Occipital lobe (tissue), 2 donors: ENCODE data around the gene MYL2. TPM values are rescaled to one million over a fixed set of nuclear protein-coding genes. Genes with fewer than 3 reads are reported as not detected.
"Not testable (repeated sequence)": the region's sequence is repeated elsewhere in the genome, so short reads cannot be mapped to it uniquely, and the experiment has no call there.

ENCODE experiments used
- DNase-seq: peaks from one replicate; lab custom pipeline; 2025; lab: John Stamatoyannopoulos, UW
- total RNA-seq: library from RNA; depleted of rRNA; stranded (reverse); fragments of >200 nt; gene quantifications from one replicate; pipeline ENCODE4 v1.2.3, GENCODE V29; 2014

Gene MYL2, protein sequence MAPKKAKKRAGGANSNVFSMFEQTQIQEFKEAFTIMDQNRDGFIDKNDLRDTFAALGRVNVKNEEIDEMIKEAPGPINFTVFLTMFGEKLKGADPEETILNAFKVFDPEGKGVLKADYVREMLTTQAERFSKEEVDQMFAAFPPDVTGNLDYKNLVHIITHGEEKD
- total RNA-seq, result not detected

GRCh38 chr12:110920324-110920910, at the start of gene MYL2:
TSS of gene MYL2 (minus strand) at chr12:110920579. CDS start at chr12:110920529, 50 bp downstream.
- DNase-seq, result no peak

- DNase-seq, result peak; percentile 4
Observed at GRCh38 chr12:110966081-110966760, 45.8 kb upstream of the MYL2 start.

DNA sequence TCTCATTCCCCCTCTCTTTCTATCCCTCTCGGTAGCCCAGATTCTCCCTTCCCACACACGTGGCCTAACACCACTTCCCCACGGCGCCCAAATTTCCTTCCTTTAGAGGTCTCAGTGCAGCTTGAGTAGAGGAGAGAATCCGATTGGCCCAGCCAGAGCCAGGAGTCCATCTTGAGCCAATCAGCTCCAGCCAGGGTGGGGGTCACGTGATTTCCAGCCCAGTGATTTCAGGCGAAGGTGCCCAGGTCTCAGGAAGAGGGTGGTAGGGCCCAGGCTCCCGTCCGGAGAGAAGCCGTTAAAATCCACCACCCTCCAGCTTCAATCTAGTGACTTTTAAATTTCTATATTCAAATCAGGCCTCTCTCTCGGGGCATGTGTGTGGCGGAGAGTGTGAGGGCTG, 45.2 kb upstream of the MYL2 start:
- no peak for DNase-seq

GRCh38 chr12:110960795-110961194, 40.4 kb upstream of the MYL2 start:
- DNase-seq, result no peak

- peak; percentile 70 for DNase-seq
Observed at GRCh38 chr12:110957652-110958051, 37.3 kb upstream of the MYL2 start.

GRCh38 chr12:110957159-110957558, 36.8 kb upstream of the MYL2 start:
- DNase-seq, result no peak

DNA sequence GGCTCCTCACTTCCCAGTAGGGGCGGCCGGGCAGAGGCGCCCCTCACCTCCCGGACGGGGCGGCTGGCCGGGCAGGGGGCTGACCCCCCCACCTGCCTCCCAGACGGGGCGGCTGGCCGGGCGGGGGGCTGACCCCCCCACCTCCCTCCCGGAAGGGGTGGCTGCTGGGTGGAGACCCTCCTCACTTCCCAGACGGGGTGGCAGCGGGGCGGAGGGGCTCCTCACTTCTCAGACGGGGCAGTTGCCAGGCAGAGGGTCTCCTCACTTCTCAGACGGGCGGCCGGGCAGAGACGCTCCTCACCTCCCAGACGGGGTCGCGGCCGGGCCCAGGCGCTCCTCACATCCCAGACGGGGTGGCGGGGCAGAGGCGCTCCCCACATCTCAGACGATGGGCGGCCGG, 30.5 kb upstream of the MYL2 start:
- DNase-seq, result not testable (repeated sequence)

DNA sequence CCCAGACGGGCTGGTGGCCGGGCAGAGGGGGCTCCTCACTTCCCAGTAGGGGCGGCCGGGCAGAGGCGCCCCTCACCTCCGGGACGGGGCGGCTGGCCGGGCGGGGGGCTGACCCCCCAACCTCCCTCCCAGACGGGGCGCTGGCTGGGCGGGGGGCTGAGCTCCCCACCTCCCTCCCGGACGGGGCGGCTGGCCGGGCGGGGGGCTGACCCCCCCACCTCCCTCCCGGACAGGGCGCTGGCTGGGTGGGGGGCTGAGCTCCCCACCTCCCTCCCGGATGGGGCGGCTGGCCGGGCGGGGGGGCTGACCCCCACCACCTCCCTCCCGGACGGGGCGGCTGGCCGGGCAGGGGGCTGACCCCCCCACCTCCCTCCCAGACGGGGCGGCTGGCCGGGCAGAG, 30.1 kb upstream of the MYL2 start:
- DNase-seq, result not testable (repeated sequence)

- DNase-seq, result no peak
Observed at GRCh38 chr12:110948041-110948440, 27.7 kb upstream of the MYL2 start.

GRCh38 chr12:110943373-110943772, 23.0 kb upstream of the MYL2 start:
- DNase-seq, result no peak

- no peak for DNase-seq
Observed at GRCh38 chr12:110941391-110941790, 21.0 kb upstream of the MYL2 start.

DNA sequence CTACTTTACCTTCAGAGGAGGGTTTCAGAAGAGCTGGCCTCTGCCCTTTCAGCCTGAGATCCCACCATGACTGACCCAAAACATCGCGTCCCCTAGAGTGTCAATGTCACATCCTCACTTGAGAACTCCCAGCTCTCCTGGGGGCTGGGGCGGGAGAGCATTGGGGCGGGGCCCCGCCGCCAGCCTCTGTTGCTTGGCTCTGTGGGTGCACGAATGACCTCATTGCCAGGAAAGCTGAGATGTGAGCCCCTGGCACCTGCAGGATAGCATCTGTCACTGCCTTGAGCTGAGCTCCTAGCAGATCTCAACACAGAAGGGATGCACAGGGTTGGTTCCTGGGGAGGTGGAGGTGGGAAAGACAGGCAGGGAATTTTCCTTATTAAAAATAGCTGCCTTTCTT, 20.6 kb upstream of the MYL2 start:
- DNase-seq, result no peak

- no peak for DNase-seq
Observed at GRCh38 chr12:110940296-110940695, 19.9 kb upstream of the MYL2 start.

DNA sequence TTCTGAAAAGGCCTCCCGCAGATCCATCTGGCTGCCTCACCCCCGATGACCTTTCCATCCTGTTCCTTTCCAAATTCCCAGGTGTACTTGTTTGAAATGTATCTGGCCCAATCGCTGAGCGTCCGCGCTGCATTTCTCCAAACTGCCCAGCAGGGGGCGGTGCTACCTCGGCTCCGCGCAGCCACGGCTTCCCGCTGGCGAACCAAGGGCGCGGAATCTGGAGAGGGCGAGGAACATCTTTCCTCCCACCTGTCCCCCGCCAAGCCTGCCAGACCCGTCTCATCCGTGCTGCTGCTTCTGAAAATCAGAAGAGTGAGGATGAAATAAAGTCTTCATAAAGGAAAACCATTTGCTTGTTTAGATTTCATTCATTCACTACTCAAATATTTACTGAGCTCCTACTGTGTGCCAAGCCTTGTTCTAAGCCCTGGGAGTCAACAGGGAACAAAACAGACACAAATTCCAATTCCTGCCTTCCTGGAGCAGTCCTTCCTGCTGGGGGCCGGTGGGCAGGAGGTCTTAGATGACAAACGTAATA, 16.8 kb upstream of the MYL2 start:
- DNase-seq, result peak; percentile 10

DNA sequence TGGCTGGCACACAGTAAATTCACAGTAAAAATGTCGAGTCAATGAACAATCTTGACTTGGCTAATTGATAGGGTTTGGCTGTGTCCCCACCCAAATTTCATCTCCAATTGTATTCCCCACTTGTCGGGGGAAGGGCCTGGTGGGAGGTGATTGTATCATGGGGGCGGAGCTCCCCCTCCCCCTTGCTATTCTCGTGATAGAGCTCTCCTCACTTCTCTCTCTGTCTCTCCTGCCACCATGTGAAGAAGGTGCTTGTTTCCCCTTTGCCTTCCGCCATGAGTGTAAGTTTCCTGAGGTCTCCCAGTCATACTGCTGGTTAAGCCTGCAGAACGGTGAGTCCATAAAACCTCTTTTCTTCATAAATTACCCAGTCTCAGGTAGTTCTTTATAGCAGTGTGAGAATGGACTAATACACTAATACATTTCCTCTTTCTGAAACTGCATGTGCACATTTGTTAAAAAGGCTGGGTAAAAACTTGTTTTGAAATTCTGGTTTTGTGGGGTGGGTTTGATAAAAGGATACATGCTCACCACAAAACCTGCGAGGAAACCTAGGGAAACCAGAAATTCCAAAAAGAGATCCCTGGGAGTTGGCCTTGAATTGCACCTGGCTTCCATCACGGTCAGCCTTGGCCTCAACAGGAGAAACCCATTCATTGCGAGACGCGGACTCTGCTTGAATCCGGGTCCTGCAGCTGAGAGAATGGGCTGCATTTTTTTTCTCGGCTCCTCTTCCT, 16.2 kb upstream of the MYL2 start:
- no peak for DNase-seq

DNA sequence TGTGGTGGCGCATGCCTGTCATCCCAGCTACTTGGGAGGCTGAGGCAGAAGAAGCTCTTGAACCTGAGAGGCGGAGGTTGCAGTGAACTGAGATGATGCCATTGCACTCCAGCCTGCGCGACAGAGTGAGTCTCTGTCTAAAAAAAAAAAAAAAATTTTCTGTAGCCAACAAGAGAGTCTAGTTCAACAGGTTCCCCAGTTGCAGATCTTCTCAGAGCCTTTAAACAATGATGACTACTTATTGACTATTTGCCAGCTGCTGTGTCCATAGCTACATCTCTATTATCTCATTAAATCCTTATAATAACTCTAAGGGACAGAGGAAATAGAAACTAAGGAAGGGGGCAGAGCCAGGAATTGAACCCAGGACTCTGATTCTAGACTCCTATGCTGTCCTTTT, 15.2 kb upstream of the MYL2 start:
- no peak for DNase-seq

- no peak for DNase-seq
Observed at GRCh38 chr12:110934093-110934852, 13.9 kb upstream of the MYL2 start.

- DNase-seq, result no peak
Observed at GRCh38 chr12:110933326-110933974, 13.1 kb upstream of the MYL2 start.

DNA sequence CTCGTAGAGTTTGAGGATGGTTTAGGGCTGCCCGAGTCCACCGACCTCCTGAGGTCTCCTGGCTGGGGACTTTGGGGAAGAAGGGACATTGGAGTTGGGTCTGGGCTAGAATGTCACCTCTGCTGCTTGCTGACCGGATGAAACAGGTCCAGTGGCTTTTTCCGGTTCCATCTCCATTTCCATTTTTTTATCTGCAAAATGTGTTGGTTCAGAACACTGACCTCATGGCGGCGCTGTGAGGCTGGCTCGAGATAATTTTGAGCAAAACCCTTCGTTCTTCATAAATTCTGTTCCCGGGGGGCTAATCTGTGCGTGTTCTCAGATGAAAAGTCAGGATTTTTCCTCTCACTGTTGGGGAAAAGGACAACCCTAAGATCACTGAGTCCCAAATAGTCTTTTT, 11.7 kb upstream of the MYL2 start:
- no peak for DNase-seq

- no peak for DNase-seq
Observed at GRCh38 chr12:110931315-110931728, 10.9 kb upstream of the MYL2 start.
